ENCODE measurements around the gene PYGO2.

Gene PYGO2

GRCh38 chr1:155003766-155004351 lies 42.3 kb upstream of the PYGO2 start:
- H3K36me3 ChIP-seq (ENCODE audit: control insufficient read depth in 4 of 4, insufficient read depth in 4 of 4, low read length in 3 of 4), result no peaks in the 10 kb centered on the region
- H3K4me1 ChIP-seq (ENCODE audit: control extremely low read depth in 1 of 4, control insufficient read depth in 4 of 4, insufficient read depth in 4 of 4, low read length in 3 of 4), result peaks cover 14 to 90% (median 87%) of the 10 kb centered on the region in 4 experiments
- DNase-seq, result no peak
- POLR2A ChIA-PET, result interaction anchor here (1.2 kb wide), 1 partner anchor 8 kb away, joined by 3 read pairs; no protein-coding TSS in a partner anchor
- H3K27ac ChIP-seq (ENCODE audit: insufficient read depth in 1 of 2, low read depth in 1 of 2, low read length in 2 of 2, poor library complexity in 1 of 2, severe bottlenecking in 2 of 2), result peak overlapping the region in 1 of 2 experiments; percentile 78
- H3K27me3 ChIP-seq (replicated peaks in 2 of 5; ENCODE audit: control insufficient read depth in 4 of 5, insufficient read depth in 5 of 5, low read length in 4 of 5), result no peaks in the 10 kb centered on the region
- WGBS (ENCODE audit: insufficient coverage), result 0% methylated on average over 9 of the region's 34 CpGs
- H3K4me3 ChIP-seq (ENCODE audit: control insufficient read depth in 1 of 7, extremely low read depth in 1 of 7, insufficient read depth in 4 of 7, low read depth in 2 of 7, low read length in 6 of 7), result peak overlapping the region; percentile 73 to 95 (median 86)
- CTCF ChIA-PET, result interaction anchor here (0.8 to 14.0 kb wide), 4 partner anchors 13 to 41 kb away, joined by 3 to 320 read pairs (median 118); partner anchors contain the start of genes CKS1B, FLAD1 and SHC1
- H3K9me3 ChIP-seq (ENCODE audit: control extremely low read depth in 1 of 5, control insufficient read depth in 4 of 5, insufficient read depth in 2 of 5, low read depth in 1 of 5, low read length in 4 of 5), result no peaks in the 10 kb centered on the region

DNA sequence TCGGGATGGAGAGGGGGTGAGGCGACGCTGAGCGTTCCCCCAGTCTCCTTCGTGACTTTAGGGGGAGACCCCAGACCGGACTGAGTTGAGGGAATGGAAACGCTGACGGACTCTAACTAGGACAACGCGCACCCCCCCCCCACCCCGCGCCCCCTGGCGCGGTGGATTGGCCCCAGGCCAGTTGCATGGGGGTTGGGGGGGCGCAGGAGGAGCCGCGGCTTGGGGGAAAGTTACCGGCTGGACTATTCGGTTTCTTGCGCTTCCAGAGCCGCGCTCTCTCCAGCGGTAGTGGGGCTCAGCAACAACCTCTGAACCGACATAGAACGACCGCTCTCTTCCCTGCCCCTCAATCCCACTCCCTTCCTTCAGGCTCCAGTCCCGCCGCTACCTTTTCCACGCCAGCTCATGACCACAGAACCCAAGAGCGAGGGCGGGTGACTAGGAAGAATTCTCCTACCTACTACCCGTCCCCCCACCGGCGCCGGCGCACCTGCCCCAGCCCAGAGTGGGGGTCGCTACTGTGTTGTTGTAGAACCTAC lies 41.7 kb upstream of the PYGO2 start:
- H3K4me3 ChIP-seq (ENCODE audit: control insufficient read depth in 1 of 7, extremely low read depth in 1 of 7, insufficient read depth in 4 of 7, low read depth in 2 of 7, low read length in 6 of 7), result peak overlapping the region; percentile 73 to 95 (median 86)
- H3K27ac ChIP-seq (ENCODE audit: insufficient read depth in 1 of 2, low read depth in 1 of 2, low read length in 2 of 2, poor library complexity in 1 of 2, severe bottlenecking in 2 of 2), result peak overlapping the region; percentile 40 to 78
- H3K36me3 ChIP-seq (ENCODE audit: control insufficient read depth in 4 of 4, insufficient read depth in 4 of 4, low read length in 3 of 4), result no peaks in the 10 kb centered on the region
- ChIA-PET POLR2A (interaction anchor here (1.2 kb wide), 1 partner anchor 8 kb away, joined by 3 read pairs; no protein-coding TSS in a partner anchor), CTCF (interaction anchor here (1.4 to 14.0 kb wide), 4 partner anchors 14 to 48 kb away, joined by 4 to 320 read pairs (median 118); partner anchors contain the start of genes CKS1B, FLAD1, PBXIP1 and SHC1)
- 0% methylated on average over 27 of the region's 37 CpGs for WGBS (ENCODE audit: insufficient coverage)
- DNase-seq, result no peak
- no peaks in the 10 kb centered on the region for H3K9me3 ChIP-seq (ENCODE audit: control extremely low read depth in 1 of 5, control insufficient read depth in 4 of 5, insufficient read depth in 2 of 5, low read depth in 1 of 5, low read length in 4 of 5)
- H3K4me1 ChIP-seq (ENCODE audit: control extremely low read depth in 1 of 4, control insufficient read depth in 4 of 4, insufficient read depth in 4 of 4, low read length in 3 of 4), result peaks cover 14 to 90% (median 88%) of the 10 kb centered on the region in 4 experiments
- no peaks in the 10 kb centered on the region for H3K27me3 ChIP-seq (replicated peaks in 2 of 5; ENCODE audit: control insufficient read depth in 4 of 5, insufficient read depth in 5 of 5, low read length in 4 of 5)

- 0% methylated on average over 20 of the region's 35 CpGs for WGBS (ENCODE audit: insufficient coverage)
- POLR2A ChIA-PET, result interaction anchor here (1.0 to 1.2 kb wide), 2 partner anchors 9 to 14 kb away, joined by 3 to 4 read pairs; no protein-coding TSS in a partner anchor
- Histone ChIP-seq H3K27ac (ENCODE audit: insufficient read depth in 1 of 2, low read depth in 1 of 2, low read length in 2 of 2, poor library complexity in 1 of 2, severe bottlenecking in 2 of 2) (peak within 1 kb of the TSS; percentile 40 to 83), H3K27me3 (replicated peaks in 2 of 5; ENCODE audit: control insufficient read depth in 4 of 5, insufficient read depth in 5 of 5, low read length in 4 of 5) (no peaks in the 10 kb centered on the region), H3K4me1 (ENCODE audit: control extremely low read depth in 1 of 4, control insufficient read depth in 4 of 4, insufficient read depth in 4 of 4, low read length in 3 of 4) (peaks cover 14 to 90% (median 88%) of the 10 kb centered on the region in 4 experiments), H3K9me3 (ENCODE audit: control extremely low read depth in 1 of 5, control insufficient read depth in 4 of 5, insufficient read depth in 2 of 5, low read depth in 1 of 5, low read length in 4 of 5) (no peaks in the 10 kb centered on the region), H3K4me3 (ENCODE audit: control insufficient read depth in 1 of 7, extremely low read depth in 1 of 7, insufficient read depth in 4 of 7, low read depth in 2 of 7, low read length in 6 of 7) (peak within 1 kb of the TSS; percentile 73 to 95 (median 86)), H3K36me3 (ENCODE audit: control insufficient read depth in 4 of 4, insufficient read depth in 4 of 4, low read length in 3 of 4) (no peaks in the 10 kb centered on the region)
- CTCF ChIA-PET, result interaction anchor here (0.7 to 14.0 kb wide), 5 partner anchors 14 to 47 kb away, joined by 3 to 320 read pairs (median 4); partner anchors contain the start of genes CKS1B, FLAD1, PBXIP1 and PYGO2
- DNase-seq, result no peak
Observed at GRCh38 chr1:155002464-155003226, 41.1 kb upstream of the PYGO2 start, which contains the start of gene ZBTB7B. TSS of gene ZBTB7B (plus strand) at chr1:155002802. CDS start at chr1:155014661, 11,859 bp downstream.

GRCh38 chr1:155001675-155002463 lies 40.3 kb upstream of the PYGO2 start:
- Histone ChIP-seq H3K9me3 (ENCODE audit: control extremely low read depth in 1 of 5, control insufficient read depth in 4 of 5, insufficient read depth in 2 of 5, low read depth in 1 of 5, low read length in 4 of 5) (no peaks in the 10 kb centered on the region), H3K27me3 (replicated peaks in 2 of 5; ENCODE audit: control insufficient read depth in 4 of 5, insufficient read depth in 5 of 5, low read length in 4 of 5) (no peaks in the 10 kb centered on the region), H3K27ac (ENCODE audit: insufficient read depth in 1 of 2, low read depth in 1 of 2, low read length in 2 of 2, poor library complexity in 1 of 2, severe bottlenecking in 2 of 2) (peak overlapping the region in 1 of 2 experiments; percentile 83), H3K36me3 (ENCODE audit: control insufficient read depth in 4 of 4, insufficient read depth in 4 of 4, low read length in 3 of 4) (no peaks in the 10 kb centered on the region), H3K4me3 (ENCODE audit: control insufficient read depth in 1 of 7, extremely low read depth in 1 of 7, insufficient read depth in 4 of 7, low read depth in 2 of 7, low read length in 6 of 7) (peak overlapping the region; percentile 39 to 95 (median 72)), H3K4me1 (ENCODE audit: control extremely low read depth in 1 of 4, control insufficient read depth in 4 of 4, insufficient read depth in 4 of 4, low read length in 3 of 4) (peaks cover 11 to 90% (median 88%) of the 10 kb centered on the region in 4 experiments)
- 0% methylated on average over 29 of the region's 38 CpGs for WGBS (ENCODE audit: insufficient coverage)
- ChIA-PET CTCF (interaction anchor here (0.7 to 14.0 kb wide), 7 partner anchors 15 to 70 kb away, joined by 3 to 320 read pairs (median 4); partner anchors contain the start of genes CKS1B, FLAD1, PBXIP1 and PYGO2), POLR2A (interaction anchor here (0.8 to 1.0 kb wide), 3 partner anchors 15 to 42 kb away, joined by 3 to 4 read pairs (median 3); no protein-coding TSS in a partner anchor)
- DNase-seq, result peak; percentile 96 to 98 (median 98)

GRCh38 chr1:155001425-155001674 lies 39.8 kb upstream of the PYGO2 start:
- H3K4me1 ChIP-seq (ENCODE audit: control extremely low read depth in 1 of 4, control insufficient read depth in 4 of 4, insufficient read depth in 4 of 4, low read length in 3 of 4), result peaks cover 11 to 90% (median 86%) of the 10 kb centered on the region in 4 experiments
- POLR2A ChIA-PET, result interaction anchor here (0.8 kb wide), 2 partner anchors 40 to 41 kb away, joined by 3 read pairs; no protein-coding TSS in a partner anchor
- no peaks in the 10 kb centered on the region for H3K36me3 ChIP-seq (ENCODE audit: control insufficient read depth in 4 of 4, insufficient read depth in 4 of 4, low read length in 3 of 4)
- DNase-seq, result no peak
- peak overlapping the region; percentile 54 to 83 for H3K27ac ChIP-seq (ENCODE audit: insufficient read depth in 1 of 2, low read depth in 1 of 2, low read length in 2 of 2, poor library complexity in 1 of 2, severe bottlenecking in 2 of 2)
- no peaks in the 10 kb centered on the region for H3K9me3 ChIP-seq (ENCODE audit: control extremely low read depth in 1 of 5, control insufficient read depth in 4 of 5, insufficient read depth in 2 of 5, low read depth in 1 of 5, low read length in 4 of 5)
- H3K27me3 ChIP-seq (replicated peaks in 2 of 5; ENCODE audit: control insufficient read depth in 4 of 5, insufficient read depth in 5 of 5, low read length in 4 of 5), result no peaks in the 10 kb centered on the region
- 3% methylated on average over 6 of the region's 11 CpGs for WGBS (ENCODE audit: insufficient coverage)
- H3K4me3 ChIP-seq (ENCODE audit: control insufficient read depth in 1 of 7, extremely low read depth in 1 of 7, insufficient read depth in 4 of 7, low read depth in 2 of 7, low read length in 6 of 7), result peak overlapping the region; percentile 39 to 95 (median 72)
- CTCF ChIA-PET, result interaction anchor here (0.8 to 14.0 kb wide), 6 partner anchors 8 to 70 kb away, joined by 3 to 320 read pairs (median 26); partner anchors contain the start of genes CKS1B, FLAD1, LENEP and PBXIP1

DNA sequence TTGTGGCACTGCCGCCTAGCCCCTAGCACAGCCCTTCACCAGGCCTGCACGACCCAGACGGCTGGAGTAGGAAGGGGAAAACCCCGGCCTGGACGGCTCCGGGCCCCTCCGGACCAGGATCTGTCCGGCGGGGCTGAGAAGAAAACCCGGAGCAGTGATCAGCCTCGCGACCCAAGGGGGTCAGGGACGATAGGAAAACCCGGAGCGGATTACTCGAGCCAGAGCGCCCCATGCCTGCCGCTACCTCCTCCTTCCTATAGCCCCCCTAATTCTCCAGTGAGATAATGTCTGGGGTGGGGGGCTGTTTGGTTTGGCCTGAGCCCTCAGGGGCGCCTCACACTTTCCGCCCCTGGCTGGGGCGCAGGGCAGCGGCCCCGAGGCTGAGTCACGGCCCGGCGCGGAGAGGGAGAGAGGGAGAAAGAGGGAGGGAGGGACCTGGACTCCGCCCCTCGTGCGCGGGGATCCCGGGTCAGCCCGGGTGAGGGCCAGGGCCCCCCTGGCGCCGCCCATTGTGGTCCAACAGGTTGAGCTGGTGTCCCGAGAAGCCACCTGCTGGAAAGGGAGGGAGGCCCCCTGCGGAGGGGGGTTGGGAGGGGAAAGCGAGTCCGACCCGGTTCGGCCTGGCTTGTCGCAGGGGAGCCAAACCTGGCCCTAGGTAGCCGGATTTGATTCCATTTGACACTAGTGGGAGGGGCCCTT lies 39.3 kb upstream of the PYGO2 start:
- peak overlapping the region; percentile 54 to 83 for H3K27ac ChIP-seq (ENCODE audit: insufficient read depth in 1 of 2, low read depth in 1 of 2, low read length in 2 of 2, poor library complexity in 1 of 2, severe bottlenecking in 2 of 2)
- ChIA-PET CTCF (interaction anchor here (0.8 to 14.0 kb wide), 6 partner anchors 8 to 71 kb away, joined by 3 to 320 read pairs (median 26); partner anchors contain the start of genes CKS1B, FLAD1, LENEP and PBXIP1), POLR2A (interaction anchor here (0.6 to 0.8 kb wide), 3 partner anchors 28 to 41 kb away, joined by 3 read pairs; no protein-coding TSS in a partner anchor)
- under 1% methylated on average over 35 of the region's 43 CpGs for WGBS (ENCODE audit: insufficient coverage)
- H3K4me1 ChIP-seq (ENCODE audit: control extremely low read depth in 1 of 4, control insufficient read depth in 4 of 4, insufficient read depth in 4 of 4, low read length in 3 of 4), result peaks cover 15 to 90% (median 86%) of the 10 kb centered on the region in 4 experiments
- H3K36me3 ChIP-seq (ENCODE audit: control insufficient read depth in 4 of 4, insufficient read depth in 4 of 4, low read length in 3 of 4), result no peaks in the 10 kb centered on the region
- DNase-seq, result peak; percentile 84 to 92 (median 87)
- H3K4me3 ChIP-seq (ENCODE audit: control insufficient read depth in 1 of 7, extremely low read depth in 1 of 7, insufficient read depth in 4 of 7, low read depth in 2 of 7, low read length in 6 of 7), result peak overlapping the region; percentile 54 to 95 (median 72)
- no peaks in the 10 kb centered on the region for H3K9me3 ChIP-seq (ENCODE audit: control extremely low read depth in 1 of 5, control insufficient read depth in 4 of 5, insufficient read depth in 2 of 5, low read depth in 1 of 5, low read length in 4 of 5)
- no peaks in the 10 kb centered on the region for H3K27me3 ChIP-seq (replicated peaks in 2 of 5; ENCODE audit: control insufficient read depth in 4 of 5, insufficient read depth in 5 of 5, low read length in 4 of 5)

All from common myeloid progenitor, CD34-positive (primary cell).